B cell (primary cell): ENCODE measurements around the gene NSUN2.

Experiments
- EZH2 ChIP-seq: IDR thresholded peaks from 2 replicates; pipeline ENCODE4 v1.6.1; 2012; ENCODE audit warnings: borderline replicate concordance, low read depth, mild to moderate bottlenecking, moderate library complexity, low read length; ENCODE audit not compliant: insufficient read depth, poor library complexity, severe bottlenecking
- TF ChIP-seq, protein P1 (sequence below): fragments of 200-600 bp; IDR thresholded peaks from one replicate; pipeline ENCODE4 v1.8.0; 2022; ENCODE audit warnings: antibody characterized with exemption, mild to moderate bottlenecking

- TF ChIP-seq, protein P1, sequence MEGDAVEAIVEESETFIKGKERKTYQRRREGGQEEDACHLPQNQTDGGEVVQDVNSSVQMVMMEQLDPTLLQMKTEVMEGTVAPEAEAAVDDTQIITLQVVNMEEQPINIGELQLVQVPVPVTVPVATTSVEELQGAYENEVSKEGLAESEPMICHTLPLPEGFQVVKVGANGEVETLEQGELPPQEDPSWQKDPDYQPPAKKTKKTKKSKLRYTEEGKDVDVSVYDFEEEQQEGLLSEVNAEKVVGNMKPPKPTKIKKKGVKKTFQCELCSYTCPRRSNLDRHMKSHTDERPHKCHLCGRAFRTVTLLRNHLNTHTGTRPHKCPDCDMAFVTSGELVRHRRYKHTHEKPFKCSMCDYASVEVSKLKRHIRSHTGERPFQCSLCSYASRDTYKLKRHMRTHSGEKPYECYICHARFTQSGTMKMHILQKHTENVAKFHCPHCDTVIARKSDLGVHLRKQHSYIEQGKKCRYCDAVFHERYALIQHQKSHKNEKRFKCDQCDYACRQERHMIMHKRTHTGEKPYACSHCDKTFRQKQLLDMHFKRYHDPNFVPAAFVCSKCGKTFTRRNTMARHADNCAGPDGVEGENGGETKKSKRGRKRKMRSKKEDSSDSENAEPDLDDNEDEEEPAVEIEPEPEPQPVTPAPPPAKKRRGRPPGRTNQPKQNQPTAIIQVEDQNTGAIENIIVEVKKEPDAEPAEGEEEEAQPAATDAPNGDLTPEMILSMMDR = no peak
- no peak for TF ChIP-seq EZH2
These were observed 29.2 kb downstream of the NSUN2 start for GRCh38 chr5:6603643-6604042.
